ENCODE measurements around the gene SULT1B1.

The SULT1B1 gene

DNA sequence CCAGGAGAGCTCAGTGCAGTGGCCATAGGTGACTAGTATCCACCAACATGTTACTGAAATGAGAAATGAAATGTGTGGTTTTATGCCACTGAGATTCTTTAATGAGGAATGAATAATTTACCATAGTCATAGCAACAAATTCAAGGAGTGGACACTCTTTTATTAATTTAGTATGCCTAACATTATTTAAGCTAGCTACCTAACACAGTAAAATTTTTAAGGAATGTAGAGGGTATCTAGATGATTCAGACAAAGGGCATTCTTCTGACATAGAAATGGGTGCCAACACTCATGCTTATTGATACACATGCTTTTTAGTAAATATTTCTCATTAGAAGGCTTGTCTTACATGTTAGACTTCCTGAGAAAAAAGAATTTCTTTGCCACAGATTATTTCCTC is 33.3 kb upstream of the SULT1B1 start:
- Histone ChIP-seq H3K9me2 (replicated peaks; ENCODE audit: insufficient read depth, low read length) (no peaks in the 10 kb centered on the region), H3K79me2 (ENCODE audit: insufficient read depth, low read length) (no peaks in the 10 kb centered on the region), H3K27me3 (ENCODE audit: low read length) (no peaks in the 10 kb centered on the region), H3K27ac (ENCODE audit: low read depth, low read length) (no peak overlapping the region), H3K36me3 (ENCODE audit: low read length) (no peaks in the 10 kb centered on the region), H3F3A (ENCODE audit: insufficient read depth) (no peaks in the 10 kb centered on the region), H2AFZ (ENCODE audit: low read depth, low read length, severe bottlenecking) (no peak overlapping the region), H3K4me2 (ENCODE audit: low read depth, low read length, poor library complexity, severe bottlenecking) (no peak overlapping the region), H3K9ac (ENCODE audit: low read length) (no peak overlapping the region), H4K20me1 (ENCODE audit: low read depth, low read length) (no peaks in the 10 kb centered on the region), H3K4me3 (ENCODE audit: insufficient read depth, low read length, poor library complexity, severe bottlenecking) (no peak overlapping the region), H3K9me3 (ENCODE audit: insufficient read depth, low read length) (no peaks in the 10 kb centered on the region)
- TF ChIP-seq CTCF (IDR thresholded peaks at IDR 0.05; ENCODE audit: insufficient read depth, low read length, poor library complexity, severe bottlenecking) (no peak), EZH2phosphoT487 (conservative IDR thresholded peaks at IDR 0.05; ENCODE audit: low read length) (no peak)

DNA sequence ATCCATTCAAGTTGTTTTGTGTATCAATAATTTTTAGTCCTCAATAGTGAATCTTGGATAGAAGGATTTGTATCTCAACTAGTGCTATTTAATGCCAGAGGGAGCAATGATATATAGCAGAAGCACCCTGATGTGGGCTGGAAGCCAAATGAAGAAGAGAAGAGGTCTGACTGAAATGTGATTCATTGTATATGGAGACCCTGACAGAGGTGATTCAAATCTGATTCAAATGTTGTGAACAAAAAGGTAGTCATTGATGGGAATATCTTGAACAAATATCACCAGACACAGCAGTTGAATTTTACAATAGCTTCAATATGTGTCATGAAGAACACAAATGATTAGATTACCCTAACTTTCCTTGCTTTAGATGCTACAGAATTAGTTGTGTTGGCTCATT is 27.5 kb upstream of the SULT1B1 start:
- no peak for TF ChIP-seq CTCF (IDR thresholded peaks at IDR 0.05; ENCODE audit: insufficient read depth, low read length, poor library complexity, severe bottlenecking)
- no peak for TF ChIP-seq EZH2phosphoT487 (conservative IDR thresholded peaks at IDR 0.05; ENCODE audit: low read length)
- no peaks in the 10 kb centered on the region for H3K9me3 ChIP-seq (ENCODE audit: insufficient read depth, low read length)

DNA sequence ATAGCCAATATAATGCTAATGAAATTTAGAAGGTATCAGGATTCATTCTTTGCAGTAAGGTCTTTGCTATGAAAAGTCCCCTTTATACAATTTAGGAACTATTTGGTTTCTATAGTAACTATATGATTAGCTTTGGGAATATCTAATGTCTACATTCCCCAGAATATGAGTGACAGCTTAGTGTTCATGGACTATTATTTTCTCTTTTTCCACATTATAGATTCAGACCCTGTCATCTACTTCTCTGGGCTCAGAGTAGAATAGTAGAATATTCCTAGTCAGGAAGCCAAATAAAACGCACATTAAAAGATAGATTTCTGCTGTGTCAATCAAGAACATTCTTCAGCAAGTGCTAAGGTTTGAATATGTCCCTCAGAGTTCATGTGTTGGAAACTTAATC is 26.1 kb upstream of the SULT1B1 start:
- TF ChIP-seq CTCF (IDR thresholded peaks at IDR 0.05; ENCODE audit: insufficient read depth, low read length, poor library complexity, severe bottlenecking), result no peak
- no peak for TF ChIP-seq EZH2phosphoT487 (conservative IDR thresholded peaks at IDR 0.05; ENCODE audit: low read length)
- Histone ChIP-seq H3K36me3 (ENCODE audit: low read length) (no peaks in the 10 kb centered on the region), H3K9me3 (ENCODE audit: insufficient read depth, low read length) (no peaks in the 10 kb centered on the region), H4K20me1 (ENCODE audit: low read depth, low read length) (no peaks in the 10 kb centered on the region), H3F3A (ENCODE audit: insufficient read depth) (no peaks in the 10 kb centered on the region), H3K27me3 (ENCODE audit: low read length) (no peaks in the 10 kb centered on the region), H3K9me2 (replicated peaks; ENCODE audit: insufficient read depth, low read length) (no peaks in the 10 kb centered on the region), H2AFZ (ENCODE audit: low read depth, low read length, severe bottlenecking) (no peak overlapping the region), H3K9ac (ENCODE audit: low read length) (no peak overlapping the region), H3K79me2 (ENCODE audit: insufficient read depth, low read length) (no peaks in the 10 kb centered on the region), H3K27ac (ENCODE audit: low read depth, low read length) (no peak overlapping the region), H3K4me3 (ENCODE audit: insufficient read depth, low read length, poor library complexity, severe bottlenecking) (no peak overlapping the region), H3K4me2 (ENCODE audit: low read depth, low read length, poor library complexity, severe bottlenecking) (no peak overlapping the region)

More for the DNA sequence above, 27.5 kb upstream of the SULT1B1 start:
- Histone ChIP-seq H3K4me3 (ENCODE audit: insufficient read depth, low read length, poor library complexity, severe bottlenecking) (no peak overlapping the region), H3K27me3 (ENCODE audit: low read length) (no peaks in the 10 kb centered on the region), H3F3A (ENCODE audit: insufficient read depth) (no peaks in the 10 kb centered on the region), H3K36me3 (ENCODE audit: low read length) (no peaks in the 10 kb centered on the region), H3K79me2 (ENCODE audit: insufficient read depth, low read length) (no peaks in the 10 kb centered on the region), H2AFZ (ENCODE audit: low read depth, low read length, severe bottlenecking) (no peak overlapping the region), H3K9me2 (replicated peaks; ENCODE audit: insufficient read depth, low read length) (no peaks in the 10 kb centered on the region), H4K20me1 (ENCODE audit: low read depth, low read length) (no peaks in the 10 kb centered on the region), H3K27ac (ENCODE audit: low read depth, low read length) (no peak overlapping the region), H3K9ac (ENCODE audit: low read length) (no peak overlapping the region), H3K4me2 (ENCODE audit: low read depth, low read length, poor library complexity, severe bottlenecking) (no peak overlapping the region)

Measured in SU-DHL-6 (cell line).